ENCODE measurements around the gene DOCK6. TPM values are rescaled to one million over a fixed set of nuclear protein-coding genes. Genes with fewer than 3 reads are reported as not detected.

DOCK6 gene
- total RNA-seq, 1 donor from 2014 or later: 65.8 TPM

DNA sequence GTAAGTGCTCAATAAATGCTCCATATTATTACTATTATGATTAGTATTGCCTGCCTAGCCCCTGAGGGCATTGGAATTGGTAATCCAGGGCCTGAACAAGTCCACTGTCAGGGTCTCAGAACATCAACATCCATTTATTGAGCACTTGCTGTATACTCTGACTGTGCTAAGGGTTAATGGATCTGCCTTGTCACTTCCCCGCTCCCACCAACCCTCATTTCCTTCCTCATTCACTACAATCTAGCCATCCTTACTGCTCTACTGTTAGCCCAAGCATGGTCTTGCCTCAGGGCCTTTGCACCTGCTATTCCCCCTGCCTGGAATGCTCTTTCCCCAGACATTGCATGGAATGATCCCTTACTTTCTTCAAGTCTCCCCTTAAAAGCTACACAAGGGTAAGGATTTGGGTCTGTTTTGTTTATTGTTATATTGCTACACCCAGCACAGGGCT, 35.6 kb downstream of the DOCK6 start:
- H3K4me1 ChIP-seq: no peaks in the 10 kb centered on the region
- H3K36me3 ChIP-seq: peaks cover 0 to 29% of the 10 kb centered on the region in 2 donors
- intact Hi-C loops (cut with DNase I): no loop called here
- no peak for DNase-seq (ENCODE audit: extremely low spot score in 2 of 2)
- no peaks in the 10 kb centered on the region for H3K9me3 ChIP-seq
- TF ChIP-seq POLR2A (IDR thresholded peaks at IDR 0.05) (no peak), POLR2AphosphoS5 (IDR thresholded peaks at IDR 0.05; ENCODE audit: insufficient read depth in 1 of 2, low read depth in 1 of 2) (no peak)
- TF ChIP-seq, protein P1, sequence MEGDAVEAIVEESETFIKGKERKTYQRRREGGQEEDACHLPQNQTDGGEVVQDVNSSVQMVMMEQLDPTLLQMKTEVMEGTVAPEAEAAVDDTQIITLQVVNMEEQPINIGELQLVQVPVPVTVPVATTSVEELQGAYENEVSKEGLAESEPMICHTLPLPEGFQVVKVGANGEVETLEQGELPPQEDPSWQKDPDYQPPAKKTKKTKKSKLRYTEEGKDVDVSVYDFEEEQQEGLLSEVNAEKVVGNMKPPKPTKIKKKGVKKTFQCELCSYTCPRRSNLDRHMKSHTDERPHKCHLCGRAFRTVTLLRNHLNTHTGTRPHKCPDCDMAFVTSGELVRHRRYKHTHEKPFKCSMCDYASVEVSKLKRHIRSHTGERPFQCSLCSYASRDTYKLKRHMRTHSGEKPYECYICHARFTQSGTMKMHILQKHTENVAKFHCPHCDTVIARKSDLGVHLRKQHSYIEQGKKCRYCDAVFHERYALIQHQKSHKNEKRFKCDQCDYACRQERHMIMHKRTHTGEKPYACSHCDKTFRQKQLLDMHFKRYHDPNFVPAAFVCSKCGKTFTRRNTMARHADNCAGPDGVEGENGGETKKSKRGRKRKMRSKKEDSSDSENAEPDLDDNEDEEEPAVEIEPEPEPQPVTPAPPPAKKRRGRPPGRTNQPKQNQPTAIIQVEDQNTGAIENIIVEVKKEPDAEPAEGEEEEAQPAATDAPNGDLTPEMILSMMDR (IDR thresholded peaks at IDR 0.05): no peak
- no peak overlapping the region for H3K27ac ChIP-seq
- H3K27me3 ChIP-seq: no peaks in the 10 kb centered on the region
- no peak overlapping the region for H3K4me3 ChIP-seq

DNA sequence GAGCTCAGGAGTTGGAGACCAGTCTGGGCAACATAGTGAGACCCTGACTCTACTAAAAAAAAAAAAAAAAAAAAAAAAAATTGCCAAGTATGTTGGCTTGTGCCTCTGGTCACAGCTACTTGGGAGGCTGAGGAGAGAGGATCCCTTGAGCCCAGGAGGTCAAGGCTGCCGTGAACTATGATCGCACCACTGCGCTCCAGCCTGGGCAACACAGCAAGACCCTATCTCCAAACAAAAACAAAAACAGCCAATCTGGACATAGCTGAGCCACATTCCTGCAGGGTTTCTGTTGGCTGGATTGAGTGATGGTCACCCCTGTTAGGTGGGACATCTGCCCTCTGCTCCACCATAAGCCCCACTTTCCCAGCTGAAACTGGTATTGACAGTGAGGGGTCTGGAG, 36.5 kb downstream of the DOCK6 start:
- no peak overlapping the region for H3K27ac ChIP-seq
- no peak overlapping the region for H3K4me3 ChIP-seq
- no peaks in the 10 kb centered on the region for H3K4me1 ChIP-seq
- H3K36me3 ChIP-seq: peaks cover 0 to 35% of the 10 kb centered on the region in 2 donors
- intact Hi-C loops (cut with DNase I): no loop called here
- no peaks in the 10 kb centered on the region for H3K27me3 ChIP-seq
- no peaks in the 10 kb centered on the region for H3K9me3 ChIP-seq
- TF ChIP-seq, protein P1 (IDR thresholded peaks at IDR 0.05): no peak
- TF ChIP-seq POLR2AphosphoS5 (IDR thresholded peaks at IDR 0.05; ENCODE audit: insufficient read depth in 1 of 2, low read depth in 1 of 2) (no peak), POLR2A (IDR thresholded peaks at IDR 0.05) (no peak)
- no peak for DNase-seq (ENCODE audit: extremely low spot score in 2 of 2)

DNA sequence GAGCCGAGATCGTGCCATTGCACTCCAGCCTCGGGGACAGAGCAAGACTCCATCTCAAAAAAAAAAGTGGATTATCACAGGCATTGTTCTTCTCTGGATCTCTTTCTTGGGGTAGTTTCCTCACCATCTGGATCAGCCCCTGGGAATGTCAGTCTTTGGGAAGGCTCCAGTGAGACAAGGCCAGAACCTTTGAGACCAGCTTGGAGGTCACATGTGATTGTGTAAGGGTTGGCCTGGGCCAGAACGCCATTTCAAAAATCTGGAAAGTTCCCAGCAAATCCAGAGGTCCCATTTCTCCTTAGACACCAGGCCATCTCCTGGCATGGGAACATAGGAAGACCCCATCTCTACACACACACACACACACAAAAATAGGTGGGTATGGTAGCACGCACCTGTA, 37.2 kb downstream of the DOCK6 start:
- H3K27ac ChIP-seq: no peak overlapping the region
- no peaks in the 10 kb centered on the region for H3K4me1 ChIP-seq
- H3K27me3 ChIP-seq: no peaks in the 10 kb centered on the region
- DNase-seq (ENCODE audit: extremely low spot score in 2 of 2): no peak
- H3K4me3 ChIP-seq: no peak overlapping the region
- H3K36me3 ChIP-seq: peaks cover 0 to 32% of the 10 kb centered on the region in 2 donors
- intact Hi-C loops (cut with DNase I): no loop called here
- TF ChIP-seq, protein P1 (IDR thresholded peaks at IDR 0.05): no peak
- TF ChIP-seq POLR2A (IDR thresholded peaks at IDR 0.05) (no peak), POLR2AphosphoS5 (IDR thresholded peaks at IDR 0.05; ENCODE audit: insufficient read depth in 1 of 2, low read depth in 1 of 2) (no peak)
- H3K9me3 ChIP-seq: no peaks in the 10 kb centered on the region

DNA sequence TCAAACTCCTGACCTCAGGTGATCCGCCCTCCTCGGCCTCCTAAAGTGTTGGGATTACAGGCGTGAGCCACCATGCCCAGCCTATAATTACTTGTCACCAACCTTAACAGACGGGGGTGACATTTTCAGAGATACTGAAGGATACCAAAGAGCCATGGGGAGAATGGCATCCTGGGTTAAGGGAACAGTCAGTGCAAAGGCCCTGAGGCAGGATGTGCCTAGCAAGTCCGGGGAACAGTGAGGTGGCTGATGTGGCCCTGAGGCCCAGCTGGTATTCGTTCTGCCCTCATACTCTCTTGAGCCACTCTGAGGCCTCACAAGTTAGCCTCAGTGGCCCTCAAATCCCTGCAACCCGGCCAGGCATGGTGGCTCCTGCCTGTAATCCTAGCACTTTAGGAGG, 37.9 kb downstream of the DOCK6 start:
- Histone ChIP-seq H3K4me1 (no peaks in the 10 kb centered on the region), H3K36me3 (peaks cover 0 to 31% of the 10 kb centered on the region in 2 donors), H3K27me3 (no peaks in the 10 kb centered on the region), H3K27ac (no peak overlapping the region), H3K9me3 (no peaks in the 10 kb centered on the region), H3K4me3 (no peak overlapping the region)
- TF ChIP-seq, protein P1 (IDR thresholded peaks at IDR 0.05): no peak
- no peak for TF ChIP-seq POLR2AphosphoS5 (IDR thresholded peaks at IDR 0.05; ENCODE audit: insufficient read depth in 1 of 2, low read depth in 1 of 2)
- no peak for TF ChIP-seq POLR2A (IDR thresholded peaks at IDR 0.05)
- intact Hi-C loops (cut with DNase I): no loop called here
- DNase-seq (ENCODE audit: extremely low spot score in 2 of 2): no peak

DNA sequence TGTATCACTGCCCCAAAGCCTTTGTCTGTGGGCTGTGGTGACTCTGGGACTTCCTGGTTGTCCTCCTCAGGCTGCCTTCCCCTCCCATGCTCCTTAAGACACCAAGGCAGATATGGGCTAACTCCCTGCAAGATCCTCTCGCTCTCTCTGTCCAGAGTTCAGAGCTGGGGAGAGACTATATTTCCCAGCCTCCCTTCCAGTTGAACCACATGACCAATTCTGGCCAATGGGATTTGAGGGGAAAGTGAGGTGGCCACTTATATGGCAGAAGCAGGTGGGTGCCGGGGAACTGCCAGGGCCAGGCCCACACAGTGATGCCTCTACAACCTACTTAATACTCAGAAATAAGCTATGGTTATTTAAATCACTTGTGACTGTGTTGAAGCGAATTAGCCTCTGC, 39.1 kb downstream of the DOCK6 start:
- Histone ChIP-seq H3K9me3 (no peaks in the 10 kb centered on the region), H3K4me1 (no peaks in the 10 kb centered on the region), H3K27ac (no peak overlapping the region), H3K27me3 (no peaks in the 10 kb centered on the region), H3K4me3 (no peak overlapping the region), H3K36me3 (peaks cover 0 to 31% of the 10 kb centered on the region in 2 donors)
- TF ChIP-seq, protein P1 (IDR thresholded peaks at IDR 0.05): no peak
- no peak for TF ChIP-seq POLR2AphosphoS5 (IDR thresholded peaks at IDR 0.05; ENCODE audit: insufficient read depth in 1 of 2, low read depth in 1 of 2)
- TF ChIP-seq POLR2A (IDR thresholded peaks at IDR 0.05): no peak
- DNase-seq (ENCODE audit: extremely low spot score in 2 of 2): no peak
- intact Hi-C loops (cut with DNase I): no loop called here
